Measurements from ENCODE around the gene EMP3. TPM values are rescaled to one million over a fixed set of nuclear protein-coding genes. Genes with fewer than 3 reads are reported as not detected.
"Not testable (repeated sequence)": the region's sequence is repeated elsewhere in the genome, so short reads cannot be mapped to it uniquely, and the experiment has no call there.

The EMP3 gene
- total RNA-seq, 1 donor from 2014 or later = 55.2 TPM

DNA sequence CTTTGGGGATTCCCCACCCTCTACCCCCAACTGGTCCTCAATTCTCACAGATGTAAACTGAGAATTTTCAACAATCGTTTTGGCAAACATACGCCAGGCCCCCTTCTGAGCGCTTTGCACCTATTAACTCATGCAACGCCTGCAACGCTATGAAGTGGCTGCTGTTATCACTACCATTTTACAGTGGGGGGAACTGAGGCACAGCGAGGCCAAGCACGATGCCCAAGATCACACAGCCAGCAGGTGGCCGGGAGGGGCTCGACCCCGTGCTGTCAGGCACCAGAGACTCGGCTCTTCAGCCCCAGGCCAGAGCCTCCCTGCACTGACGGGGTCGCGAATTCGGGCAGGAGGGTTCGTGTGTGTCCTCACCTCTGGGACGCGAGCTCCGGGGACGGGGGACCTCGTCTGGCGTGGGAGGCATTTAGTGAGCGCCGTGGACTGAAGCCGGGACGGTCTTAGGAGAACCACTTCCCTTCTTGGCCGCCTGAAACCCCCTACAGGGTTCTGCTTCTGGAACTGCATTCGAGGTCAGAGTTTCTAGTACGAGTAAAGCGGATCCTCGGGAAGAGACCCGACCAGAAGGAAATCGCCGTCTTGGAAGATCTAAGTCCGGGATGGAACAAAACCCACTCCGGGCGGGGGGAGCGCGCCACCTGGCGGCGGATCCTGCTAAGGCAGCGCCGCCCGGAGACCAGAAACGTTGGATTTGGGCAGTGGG lies 34.4 kb upstream of the EMP3 start:
- H3K4me1 ChIP-seq = peaks cover 17% of the 10 kb centered on the region
- H3K27me3 ChIP-seq = no peaks in the 10 kb centered on the region
- peak in 1 of 2 donors; percentile 90 for DNase-seq (ENCODE audit: extremely low spot score in 2 of 2)
- peak overlapping the region; percentile 58 for H3K27ac ChIP-seq
- no peaks in the 10 kb centered on the region for H3K36me3 ChIP-seq
- TF ChIP-seq, protein P1, sequence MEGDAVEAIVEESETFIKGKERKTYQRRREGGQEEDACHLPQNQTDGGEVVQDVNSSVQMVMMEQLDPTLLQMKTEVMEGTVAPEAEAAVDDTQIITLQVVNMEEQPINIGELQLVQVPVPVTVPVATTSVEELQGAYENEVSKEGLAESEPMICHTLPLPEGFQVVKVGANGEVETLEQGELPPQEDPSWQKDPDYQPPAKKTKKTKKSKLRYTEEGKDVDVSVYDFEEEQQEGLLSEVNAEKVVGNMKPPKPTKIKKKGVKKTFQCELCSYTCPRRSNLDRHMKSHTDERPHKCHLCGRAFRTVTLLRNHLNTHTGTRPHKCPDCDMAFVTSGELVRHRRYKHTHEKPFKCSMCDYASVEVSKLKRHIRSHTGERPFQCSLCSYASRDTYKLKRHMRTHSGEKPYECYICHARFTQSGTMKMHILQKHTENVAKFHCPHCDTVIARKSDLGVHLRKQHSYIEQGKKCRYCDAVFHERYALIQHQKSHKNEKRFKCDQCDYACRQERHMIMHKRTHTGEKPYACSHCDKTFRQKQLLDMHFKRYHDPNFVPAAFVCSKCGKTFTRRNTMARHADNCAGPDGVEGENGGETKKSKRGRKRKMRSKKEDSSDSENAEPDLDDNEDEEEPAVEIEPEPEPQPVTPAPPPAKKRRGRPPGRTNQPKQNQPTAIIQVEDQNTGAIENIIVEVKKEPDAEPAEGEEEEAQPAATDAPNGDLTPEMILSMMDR (IDR thresholded peaks at IDR 0.05) = peak; percentile 91 to 97 (median 92)
- peak; percentile 22 to 58 for TF ChIP-seq POLR2AphosphoS5 (IDR thresholded peaks at IDR 0.05; ENCODE audit: insufficient read depth in 1 of 2, low read depth in 1 of 2)
- no peak for TF ChIP-seq POLR2A (IDR thresholded peaks at IDR 0.05)
- H3K4me3 ChIP-seq = peak overlapping the region; percentile 46 to 47
- no peaks in the 10 kb centered on the region for H3K9me3 ChIP-seq
- intact Hi-C loops (cut with DNase I) = no loop called here

DNA sequence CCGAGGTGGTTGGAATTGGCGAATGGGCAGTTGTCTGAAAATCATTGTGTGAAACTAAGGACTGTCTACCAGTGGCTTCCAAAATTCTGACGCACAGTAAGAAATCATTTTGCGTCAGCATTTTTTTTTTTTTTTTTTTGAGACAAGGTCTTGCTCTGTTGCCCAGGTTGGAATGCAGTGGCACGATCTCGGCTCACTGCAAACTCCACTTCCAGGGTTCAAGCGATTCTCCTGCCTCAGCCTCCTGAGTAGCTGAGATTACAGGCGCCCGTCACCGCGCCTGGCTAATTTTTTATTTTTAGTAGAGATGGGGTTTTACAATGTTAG lies 33.9 kb upstream of the EMP3 start:
- H3K36me3 ChIP-seq; H3K27me3 ChIP-seq; H3K27ac ChIP-seq; H3K9me3 ChIP-seq; intact Hi-C loops (cut with DNase I); DNase-seq (ENCODE audit: extremely low spot score in 2 of 2): not testable (repeated sequence)
- peak overlapping the region in 1 of 2 donors; percentile 47 for H3K4me3 ChIP-seq
- H3K4me1 ChIP-seq = peaks cover 17% of the 10 kb centered on the region

DNA sequence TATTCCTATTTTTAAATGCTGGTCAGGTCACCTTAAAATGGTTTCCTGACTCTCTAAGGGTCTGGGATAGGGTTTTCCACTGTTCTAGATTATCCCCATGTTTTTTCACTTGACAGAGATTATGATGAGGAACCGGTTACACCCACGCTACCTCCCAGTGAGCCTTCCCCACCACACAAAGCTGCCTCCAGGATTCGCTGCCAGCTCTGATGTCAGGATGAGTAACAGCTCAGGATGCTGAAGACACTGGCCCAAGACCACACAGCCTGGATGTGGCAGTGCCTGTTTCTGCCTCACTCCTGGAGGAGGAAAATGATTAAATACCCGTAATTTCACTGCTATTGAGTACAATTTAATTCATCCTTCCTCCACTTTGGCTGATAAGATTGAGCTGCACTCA lies 32.6 kb upstream of the EMP3 start:
- Histone ChIP-seq H3K4me1 (peaks cover 17% of the 10 kb centered on the region), H3K27me3 (no peaks in the 10 kb centered on the region), H3K36me3 (no peaks in the 10 kb centered on the region), H3K27ac (no peak overlapping the region), H3K9me3 (no peaks in the 10 kb centered on the region), H3K4me3 (no peak overlapping the region)
- TF ChIP-seq, protein P1 (IDR thresholded peaks at IDR 0.05) = no peak
- no peak for TF ChIP-seq POLR2A (IDR thresholded peaks at IDR 0.05)
- TF ChIP-seq POLR2AphosphoS5 (IDR thresholded peaks at IDR 0.05; ENCODE audit: insufficient read depth in 1 of 2, low read depth in 1 of 2) = no peak
- DNase-seq (ENCODE audit: extremely low spot score in 2 of 2) = no peak
- intact Hi-C loops (cut with DNase I) = no loop called here

DNA sequence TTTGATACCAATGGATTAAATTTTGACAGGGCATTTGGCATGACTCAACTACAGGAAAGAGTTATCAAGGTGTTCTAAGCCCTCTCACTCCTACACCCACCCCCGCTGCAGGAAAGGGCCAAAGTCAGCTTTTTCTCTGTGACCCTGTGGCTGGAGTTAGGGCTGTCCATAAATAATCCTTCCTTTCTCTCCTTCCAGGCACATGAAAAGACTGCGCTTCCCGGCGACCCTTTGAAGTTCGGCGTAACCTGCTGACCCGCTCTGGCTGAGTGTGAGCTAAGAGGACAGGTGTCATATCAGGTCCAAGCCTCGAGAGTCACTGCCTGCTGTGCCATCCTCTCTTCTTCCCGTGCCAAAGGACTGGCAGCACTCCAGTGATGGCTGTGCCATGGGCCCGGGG lies 29.9 kb upstream of the EMP3 start:
- H3K9me3 ChIP-seq = no peaks in the 10 kb centered on the region
- H3K27me3 ChIP-seq = no peaks in the 10 kb centered on the region
- no peak for DNase-seq (ENCODE audit: extremely low spot score in 2 of 2)
- TF ChIP-seq, protein P1 (IDR thresholded peaks at IDR 0.05) = no peak
- TF ChIP-seq POLR2A (IDR thresholded peaks at IDR 0.05) (no peak), POLR2AphosphoS5 (IDR thresholded peaks at IDR 0.05; ENCODE audit: insufficient read depth in 1 of 2, low read depth in 1 of 2) (no peak)
- no peak overlapping the region for H3K4me3 ChIP-seq
- peaks cover 12% of the 10 kb centered on the region for H3K4me1 ChIP-seq
- intact Hi-C loops (cut with DNase I) = no loop called here
- no peaks in the 10 kb centered on the region for H3K36me3 ChIP-seq
- no peak overlapping the region for H3K27ac ChIP-seq

DNA sequence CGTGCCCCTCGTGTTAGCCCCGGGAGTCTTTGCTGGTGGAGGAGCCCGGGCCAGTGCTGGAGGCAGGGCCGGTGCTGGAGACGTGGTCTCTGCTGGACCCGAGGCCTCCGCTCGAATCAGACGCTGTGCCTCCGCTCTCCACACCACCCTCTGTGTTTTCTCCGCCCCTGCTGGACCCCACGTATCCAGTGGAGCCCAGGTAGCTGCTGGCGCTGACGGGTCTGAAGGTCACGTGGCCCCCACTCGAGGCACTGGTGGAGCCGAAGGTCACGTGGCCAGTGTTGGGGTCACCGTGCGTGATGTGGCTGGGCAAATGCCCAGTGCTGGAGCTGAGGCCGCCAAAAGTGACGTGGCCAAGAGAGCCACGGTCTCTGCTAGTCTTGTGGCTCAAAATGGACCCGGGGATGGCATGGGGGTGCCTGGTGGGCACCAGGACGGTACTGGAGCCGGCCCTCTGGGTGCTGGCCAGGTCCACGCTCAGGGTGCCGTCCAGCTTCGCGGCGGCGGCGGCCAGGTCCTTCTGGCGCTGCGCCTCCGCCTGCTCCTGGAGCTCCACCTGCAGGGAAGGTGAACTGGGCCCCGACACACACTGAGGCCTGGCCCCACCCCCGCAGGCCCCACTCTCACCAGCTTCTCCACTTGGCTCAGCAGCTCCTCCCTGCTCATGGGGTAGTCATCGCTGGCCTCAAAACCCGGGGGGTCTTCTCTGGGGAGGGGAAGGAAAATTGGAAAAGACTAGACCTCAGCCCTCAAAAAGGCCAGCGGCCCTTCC lies 28.2 kb upstream of the EMP3 start:
- intact Hi-C loops (cut with DNase I) = no loop called here
- no peaks in the 10 kb centered on the region for H3K27me3 ChIP-seq

More for the DNA sequence above, 28.2 kb upstream of the EMP3 start:
- Histone ChIP-seq H3K9me3 (no peaks in the 10 kb centered on the region), H3K4me1 (no peaks in the 10 kb centered on the region), H3K27ac (no peak overlapping the region), H3K4me3 (no peak overlapping the region), H3K36me3 (no peaks in the 10 kb centered on the region)
- TF ChIP-seq, protein P1 (IDR thresholded peaks at IDR 0.05) = no peak
- no peak for TF ChIP-seq POLR2A (IDR thresholded peaks at IDR 0.05)
- no peak for TF ChIP-seq POLR2AphosphoS5 (IDR thresholded peaks at IDR 0.05; ENCODE audit: insufficient read depth in 1 of 2, low read depth in 1 of 2)
- DNase-seq (ENCODE audit: extremely low spot score in 2 of 2) = no peak

All from vagina (tissue), 2 donors.